Amniotic epithelial cell (primary cell): ENCODE results near the gene LMNA.
"Not testable (repeated sequence)": the region's sequence is repeated elsewhere in the genome, so short reads cannot be mapped to it uniquely, and the experiment has no call there.

Experiments used
- DNase-seq: peaks from one replicate; pipeline ENCODE4 v3.0.0-alpha.2; 2010; ENCODE audit warnings: low read depth

LMNA gene

DNA sequence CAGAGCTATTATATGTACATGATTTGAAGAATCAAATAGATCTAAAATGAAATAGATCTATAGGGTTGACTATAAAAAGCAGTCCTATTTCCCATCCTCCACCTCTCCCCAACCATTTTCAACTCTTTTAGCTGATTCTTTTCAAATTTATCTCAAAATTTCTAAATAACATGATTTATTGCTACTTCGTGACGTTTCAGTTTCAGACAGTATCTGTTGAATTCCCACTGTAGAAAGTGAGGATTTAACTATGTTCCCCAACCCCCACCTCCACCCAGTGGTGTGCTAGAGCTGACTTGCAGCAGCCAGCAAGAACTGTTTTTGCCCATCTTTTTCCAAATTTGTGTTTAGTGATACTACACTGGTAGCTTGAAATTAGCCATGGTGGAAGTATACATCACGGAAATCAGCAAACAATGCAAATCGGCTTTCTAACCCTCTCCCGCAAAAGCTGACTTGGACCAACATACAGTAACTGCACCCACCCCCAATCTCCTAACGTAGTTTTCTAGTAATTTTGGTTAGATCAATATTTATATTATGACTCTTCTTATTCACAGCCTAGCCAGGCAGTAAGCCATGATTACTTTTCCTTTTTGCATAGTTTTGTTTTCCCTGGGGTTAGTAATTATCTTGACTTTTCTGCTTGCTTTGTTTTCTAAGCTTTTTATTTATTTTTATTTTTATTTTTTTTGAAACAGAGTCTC lies 49.8 kb downstream of the LMNA start:
- DNase-seq = peak; percentile 31

DNA sequence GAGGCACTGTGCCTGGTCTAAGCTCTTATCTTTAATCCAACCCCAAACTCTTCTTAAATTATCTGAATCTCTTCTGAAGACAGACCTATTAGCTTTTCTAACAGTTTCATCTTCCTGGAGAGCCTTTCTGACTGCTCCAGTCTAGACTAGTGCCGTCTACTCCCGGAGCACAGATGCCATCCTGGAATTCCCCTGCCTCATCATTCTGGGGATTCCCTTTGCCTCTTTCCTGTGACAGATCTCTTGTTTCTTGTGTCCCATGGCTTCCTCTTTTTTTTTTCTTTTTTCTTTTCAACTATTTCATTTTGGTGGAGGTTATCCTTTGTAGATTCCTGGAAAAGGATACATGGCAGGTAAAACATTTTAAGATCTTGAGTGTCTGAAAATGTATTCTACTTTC lies 50.6 kb downstream of the LMNA start:
- no peak for DNase-seq

DNA sequence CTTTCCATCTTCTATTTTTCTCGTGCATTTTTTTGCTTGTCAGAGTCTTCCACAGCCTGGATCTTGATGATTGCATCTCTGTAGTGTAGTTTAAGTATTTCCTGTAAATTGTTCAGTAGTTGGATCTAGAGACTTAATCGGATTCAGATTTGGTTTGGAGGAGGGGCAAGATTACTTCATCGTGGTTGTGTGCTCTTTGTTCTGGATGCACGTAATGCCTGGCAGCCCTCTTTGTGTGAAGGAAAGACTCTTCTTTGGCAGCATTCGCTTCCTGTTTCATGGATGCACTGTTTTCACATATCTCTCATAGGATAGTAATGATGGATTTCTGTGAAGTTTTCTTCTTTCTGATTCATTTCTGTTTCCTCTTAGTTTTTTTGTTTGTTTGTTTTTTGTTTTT lies 53.0 kb downstream of the LMNA start:
- DNase-seq = no peak

DNA sequence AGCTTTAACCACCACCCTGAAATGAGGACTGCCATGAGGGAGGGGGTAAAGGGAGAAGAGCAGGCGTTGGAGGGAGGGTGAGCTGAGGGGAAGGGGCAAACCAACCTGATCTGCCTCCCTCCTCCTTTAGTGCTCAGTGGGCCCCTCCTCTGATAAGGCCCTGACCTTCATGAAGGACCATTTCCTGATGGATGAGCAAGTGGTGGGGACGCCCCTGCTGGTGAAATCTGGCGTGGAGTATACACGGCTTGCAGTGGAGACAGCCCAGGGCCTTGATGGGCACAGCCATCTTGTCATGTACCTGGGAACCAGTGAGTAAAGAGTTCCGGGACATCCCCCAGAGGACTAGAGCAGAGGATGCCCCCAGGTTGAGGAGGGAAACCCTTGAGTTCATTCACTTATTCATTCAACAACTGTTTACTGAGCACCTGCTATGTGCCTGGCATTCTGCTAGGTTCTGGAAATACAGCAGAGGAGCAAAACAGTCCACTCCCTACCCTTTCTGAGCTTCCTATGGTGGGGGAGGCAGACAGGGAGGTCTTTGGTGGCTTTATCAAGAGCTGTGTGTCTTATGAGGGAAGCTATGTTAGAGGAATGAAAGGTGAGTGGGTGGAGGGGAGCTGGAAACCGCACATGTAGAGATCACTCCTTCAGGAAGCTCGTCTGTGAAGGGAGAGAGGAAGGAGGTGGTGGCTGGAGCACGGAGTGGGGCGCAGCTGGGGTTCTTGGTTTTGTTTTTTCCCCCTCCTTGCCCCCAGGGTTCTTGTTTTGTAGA lies 58.4 kb downstream of the LMNA start:
- DNase-seq = no peak

DNA sequence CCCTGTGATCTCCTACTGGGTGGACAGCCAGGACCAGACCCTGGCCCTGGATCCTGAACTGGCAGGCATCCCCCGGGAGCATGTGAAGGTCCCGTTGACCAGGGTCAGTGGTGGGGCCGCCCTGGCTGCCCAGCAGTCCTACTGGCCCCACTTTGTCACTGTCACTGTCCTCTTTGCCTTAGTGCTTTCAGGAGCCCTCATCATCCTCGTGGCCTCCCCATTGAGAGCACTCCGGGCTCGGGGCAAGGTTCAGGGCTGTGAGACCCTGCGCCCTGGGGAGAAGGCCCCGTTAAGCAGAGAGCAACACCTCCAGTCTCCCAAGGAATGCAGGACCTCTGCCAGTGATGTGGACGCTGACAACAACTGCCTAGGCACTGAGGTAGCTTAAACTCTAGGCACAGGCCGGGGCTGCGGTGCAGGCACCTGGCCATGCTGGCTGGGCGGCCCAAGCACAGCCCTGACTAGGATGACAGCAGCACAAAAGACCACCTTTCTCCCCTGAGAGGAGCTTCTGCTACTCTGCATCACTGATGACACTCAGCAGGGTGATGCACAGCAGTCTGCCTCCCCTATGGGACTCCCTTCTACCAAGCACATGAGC lies 62.2 kb downstream of the LMNA start:
- no peak for DNase-seq

DNA sequence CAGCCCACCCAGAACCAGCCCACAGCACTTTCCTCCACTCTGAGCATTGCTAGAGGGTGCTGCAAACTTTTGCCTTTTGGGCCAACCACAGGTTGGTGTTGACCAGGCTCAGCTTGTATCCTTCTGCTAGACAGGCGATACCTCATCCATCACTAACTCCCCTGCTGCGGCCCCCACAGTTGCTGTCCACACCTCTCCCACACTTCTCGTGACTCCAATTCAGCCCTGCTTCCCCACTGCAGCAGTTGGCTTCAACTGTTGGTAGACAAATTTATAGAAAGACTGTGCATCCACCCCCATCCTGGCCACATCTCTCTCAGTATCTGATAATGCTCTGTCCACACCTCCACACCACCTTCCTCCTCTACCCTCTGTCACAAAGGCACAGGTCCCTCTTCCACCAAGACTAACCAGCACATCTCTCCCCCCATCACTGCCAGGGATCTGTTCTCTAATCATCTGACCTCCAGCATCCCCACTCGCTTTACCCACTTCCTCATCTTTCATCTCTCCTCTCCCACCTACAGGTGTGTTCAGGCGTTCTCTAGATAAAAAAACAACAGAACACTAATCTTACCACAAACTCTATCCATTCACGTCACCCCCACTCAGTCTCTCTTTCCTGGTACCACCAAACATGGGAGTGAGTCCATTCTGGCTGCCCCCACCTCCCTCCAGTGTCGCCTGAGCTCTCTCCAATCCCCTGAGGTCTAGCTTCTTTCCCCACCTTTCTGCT lies 63.6 kb downstream of the LMNA start:
- no peak for DNase-seq

DNA sequence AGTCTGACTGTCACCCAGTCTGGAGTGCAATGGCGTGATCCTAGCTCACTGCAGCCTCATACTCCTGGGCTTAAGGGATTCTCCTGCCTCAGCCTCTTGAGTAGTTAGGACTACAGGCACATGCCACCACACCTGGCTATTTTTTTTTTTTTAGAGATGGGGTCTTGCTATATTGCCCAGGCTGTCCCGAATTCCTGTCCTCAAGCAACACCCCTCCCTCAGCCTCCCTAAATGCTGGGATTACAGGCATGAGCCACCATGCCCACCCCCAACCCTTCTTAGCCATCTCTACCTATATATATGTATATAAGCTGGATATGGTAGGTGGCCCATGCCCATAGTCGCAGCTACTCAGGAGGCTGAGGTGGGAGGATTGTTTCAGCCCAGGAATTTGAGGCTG lies 66.0 kb downstream of the LMNA start:
- DNase-seq = no peak

DNA sequence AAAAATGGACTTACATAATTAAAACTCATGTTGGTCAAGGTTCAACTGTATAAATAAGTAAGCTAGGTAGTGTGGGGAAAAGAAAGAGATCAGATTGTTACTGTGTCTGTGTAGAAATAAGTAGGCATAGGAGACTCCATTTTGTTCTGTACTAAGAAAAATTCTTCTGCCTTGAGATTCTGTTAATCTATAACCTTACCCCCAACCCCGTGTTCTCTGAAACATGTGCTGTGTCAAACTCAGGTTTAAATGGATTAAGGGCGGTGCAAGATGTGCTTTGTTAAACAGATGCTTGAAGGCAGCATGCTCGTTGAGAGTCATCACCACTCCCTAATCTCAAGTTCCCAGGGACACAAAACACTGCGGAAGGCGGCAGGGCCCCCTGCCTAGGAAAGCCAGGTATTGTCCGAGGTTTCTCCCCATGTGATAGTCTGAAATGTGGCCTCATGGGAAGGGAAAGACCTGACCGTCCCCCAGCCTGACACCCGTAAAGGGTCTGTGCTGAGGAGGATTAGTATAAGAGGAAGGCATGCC lies 66.9 kb downstream of the LMNA start:
- DNase-seq = not testable (repeated sequence)

DNA sequence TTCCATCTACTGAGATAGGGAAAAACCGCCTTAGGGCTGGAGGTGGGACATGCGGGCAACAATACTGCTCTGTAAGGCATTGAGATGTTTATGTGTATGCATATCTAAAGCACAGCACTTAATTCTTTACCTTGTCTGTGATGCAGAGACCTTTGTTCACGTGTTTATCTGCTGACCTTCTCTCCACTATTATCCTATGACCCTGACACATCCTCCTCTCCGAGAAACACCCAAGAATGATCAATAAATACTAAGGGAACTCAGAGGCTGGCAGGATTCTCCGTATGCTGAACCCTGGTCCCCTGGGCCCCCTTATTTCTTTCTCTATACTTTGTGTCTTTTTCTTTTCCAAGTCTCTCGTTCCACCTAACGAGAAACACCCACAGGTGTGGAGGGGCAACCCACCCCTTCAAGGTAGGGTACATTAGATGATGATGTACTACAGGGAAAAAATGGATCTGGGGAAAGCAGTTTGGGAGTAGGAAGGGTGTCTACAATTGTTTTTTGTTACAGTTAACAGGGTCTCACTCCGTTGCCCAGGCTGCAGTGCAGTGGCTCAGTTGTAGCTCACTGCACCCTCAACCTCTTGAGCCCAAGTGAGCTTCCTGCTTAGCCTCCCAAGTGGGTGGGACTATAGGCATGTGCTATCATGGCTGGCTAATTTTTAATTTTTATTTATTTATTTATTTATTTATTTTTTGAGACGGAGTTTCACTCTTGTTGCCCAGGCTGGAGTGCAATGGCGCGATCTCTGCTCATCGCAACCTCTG lies 67.7 kb downstream of the LMNA start:
- DNase-seq = not testable (repeated sequence)

DNA sequence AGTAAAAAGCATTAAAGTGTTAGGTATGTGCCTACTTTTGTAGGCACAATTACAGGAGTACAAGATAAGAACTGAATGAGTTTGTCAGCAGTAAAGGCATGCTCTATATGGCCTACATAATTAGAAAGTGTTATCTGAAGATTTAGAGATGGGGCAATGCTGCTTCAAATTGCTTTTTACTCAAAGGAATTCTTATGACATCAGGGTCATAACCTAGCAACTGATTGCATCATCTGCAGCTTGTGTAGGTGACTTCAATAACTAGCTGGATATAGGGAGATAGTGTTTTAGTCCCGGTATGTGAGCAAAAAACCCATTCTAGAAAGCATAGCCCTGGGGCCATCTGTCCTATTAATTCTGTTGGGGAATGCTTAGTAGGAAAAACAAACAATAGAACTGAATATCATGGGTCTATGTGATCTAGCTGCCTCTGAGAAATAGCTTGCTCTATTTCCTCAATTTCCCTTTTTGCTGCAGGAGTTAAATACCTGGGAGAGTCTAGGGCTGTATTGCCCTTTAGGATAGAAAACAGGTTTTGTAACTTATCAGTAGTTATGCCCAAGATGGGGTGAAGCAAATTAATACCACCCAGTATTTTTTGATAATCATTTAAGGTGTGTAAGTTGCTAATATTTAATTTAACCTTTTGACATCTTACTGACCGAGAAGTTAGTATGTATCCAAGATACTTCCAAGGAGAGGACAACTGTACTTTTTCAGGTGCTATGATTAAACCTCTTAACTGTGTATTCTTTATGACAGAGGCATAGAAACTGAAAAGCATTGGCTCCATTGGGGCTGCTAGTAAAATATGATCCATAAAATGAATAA lies 72.1 kb downstream of the LMNA start:
- peak; percentile 47 for DNase-seq
